Activated CD4-positive, alpha-beta T cell treated with anti-CD3 and anti-CD28 coated beads, Interleukin-2, amount 50 U/mL, for 16 hours (primary cell): Measurements from ENCODE around the gene RBBP4.
"Not testable (repeated sequence)": the region's sequence is repeated elsewhere in the genome, so short reads cannot be mapped to it uniquely, and the experiment has no call there.

Experiments
- DNase-seq: peaks from one replicate; pipeline ENCODE4 v3.0.0-alpha.2; 2020

The RBBP4 gene

GRCh38 chr1:32642292-32642827, 8.6 kb upstream of the RBBP4 start:
- not testable (repeated sequence) for DNase-seq

GRCh38 chr1:32644426-32644825, 6.6 kb upstream of the RBBP4 start:
- no peak for DNase-seq

GRCh38 chr1:32647308-32648134, 3.5 kb upstream of the RBBP4 start:
- peak; percentile 49 for DNase-seq

GRCh38 chr1:32650248-32650751, 708 bp upstream of the RBBP4 start, which contains the start of gene ZBTB8OS:
Gene ZBTB8OS (minus strand): TSS chr1:32650550. CDS start chr1:32650529, 21 bp downstream.
- DNase-seq = peak; percentile 94

DNA sequence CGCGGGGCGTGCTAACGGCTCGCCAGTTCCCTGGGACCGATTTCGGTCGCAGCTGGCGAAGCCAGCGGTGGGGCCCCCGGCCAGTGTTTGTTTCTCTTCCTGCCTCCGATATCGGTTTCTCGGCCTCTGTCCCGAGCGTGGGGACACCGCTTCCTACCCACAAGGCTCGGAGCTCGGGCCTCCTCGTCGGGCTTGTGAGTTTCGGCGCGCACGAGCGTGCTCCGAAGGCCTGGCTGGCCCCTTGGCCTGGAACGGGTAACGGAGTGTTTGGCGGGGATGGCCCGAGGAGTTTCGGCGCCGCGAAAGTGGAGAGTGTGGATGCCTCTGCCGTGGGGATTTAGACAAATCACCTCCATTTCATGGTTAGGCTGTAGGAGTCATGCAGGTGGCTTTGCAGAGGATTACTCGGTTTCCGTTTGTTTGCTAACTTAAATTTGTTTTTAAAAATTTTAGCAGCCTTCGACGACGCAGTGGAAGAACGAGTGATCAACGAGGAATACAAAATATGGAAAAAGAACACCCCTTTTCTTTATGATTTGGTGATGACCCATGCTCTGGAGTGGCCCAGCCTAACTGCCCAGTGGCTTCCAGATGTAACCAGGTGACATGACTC, 559 bp downstream of the RBBP4 start:
- DNase-seq = no peak

DNA sequence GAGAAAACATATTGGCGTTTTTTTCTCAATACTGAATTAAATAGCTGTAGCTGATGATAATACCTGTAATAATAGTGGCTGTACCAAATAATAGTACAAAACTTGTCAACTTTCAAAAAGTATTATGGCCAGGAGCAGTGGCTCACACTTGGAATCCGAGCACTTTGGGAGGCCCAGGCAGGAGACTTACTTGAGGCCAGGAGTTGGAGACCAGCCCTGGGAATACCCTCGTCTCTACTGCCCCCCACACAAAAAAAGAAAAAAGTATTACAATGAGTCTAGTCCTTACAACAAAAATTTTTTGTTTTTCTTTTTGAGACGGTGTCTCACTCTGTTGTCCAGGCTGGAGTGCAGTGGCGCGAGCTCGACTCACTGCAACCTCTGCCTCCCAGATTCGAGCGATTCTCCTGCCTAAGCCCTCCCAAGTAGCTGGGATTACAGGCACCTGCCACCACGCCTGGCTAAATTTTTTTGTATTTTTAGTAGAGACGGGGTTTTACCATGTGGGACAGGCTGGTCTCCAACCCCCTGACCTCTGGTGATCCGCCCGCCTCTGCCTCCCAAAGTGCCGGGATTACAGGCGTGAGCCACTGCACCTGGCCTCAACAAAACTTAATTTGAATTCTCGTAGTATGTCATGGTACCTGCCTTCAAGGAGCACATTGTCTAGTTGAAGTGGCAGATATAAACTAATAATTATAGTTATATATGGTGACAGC, 1.4 kb downstream of the RBBP4 start:
- DNase-seq = no peak

GRCh38 chr1:32659581-32659980, 8.6 kb downstream of the RBBP4 start:
- DNase-seq = no peak

- no peak for DNase-seq
Observed at GRCh38 chr1:32665915-32666314, 14.9 kb downstream of the RBBP4 start.

GRCh38 chr1:32666901-32667566, 16.0 kb downstream of the RBBP4 start:
- no peak for DNase-seq

GRCh38 chr1:32668716-32669115, 17.7 kb downstream of the RBBP4 start:
- DNase-seq = not testable (repeated sequence)

DNA sequence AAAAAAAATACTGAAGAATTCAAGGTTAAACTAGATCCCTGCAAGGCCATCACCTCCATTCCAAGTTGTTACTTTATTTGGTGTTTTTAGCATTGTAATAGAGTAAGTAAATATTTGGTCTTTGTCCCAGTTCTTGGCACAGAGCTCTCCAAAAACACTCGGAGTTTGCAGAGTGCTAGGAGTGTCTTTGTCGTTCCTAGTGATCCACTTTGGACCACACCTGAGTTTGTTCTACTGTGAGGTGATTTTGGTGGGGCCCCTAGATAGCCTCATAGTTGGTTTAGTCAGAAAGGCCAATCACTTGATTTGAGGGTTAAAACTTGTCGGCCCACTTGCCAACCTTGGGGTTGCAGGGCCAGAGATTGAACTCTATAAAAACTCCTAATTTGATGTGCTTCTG, 25.9 kb downstream of the RBBP4 start:
- no peak for DNase-seq

GRCh38 chr1:32679993-32680392, 29.0 kb downstream of the RBBP4 start:
- not testable (repeated sequence) for DNase-seq

DNA sequence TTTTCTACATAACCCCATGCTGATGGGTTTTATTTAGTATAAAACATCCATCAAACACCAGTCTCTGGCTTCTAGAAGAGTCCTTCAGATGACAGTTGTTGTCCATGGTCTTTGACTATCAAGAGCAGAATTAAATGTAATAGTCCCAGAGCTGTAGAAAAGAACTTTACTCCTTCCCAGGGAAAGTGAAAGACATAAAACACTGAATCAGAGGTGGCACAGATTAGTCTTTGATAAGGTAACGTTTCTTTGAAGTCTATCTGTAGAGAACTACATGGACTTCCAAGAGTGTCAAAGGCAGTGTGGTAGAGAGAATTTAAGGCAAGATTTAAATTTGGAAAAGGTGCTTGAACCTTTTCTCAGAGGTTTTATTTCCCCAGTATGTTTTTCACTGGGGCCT, 29.6 kb downstream of the RBBP4 start:
- no peak for DNase-seq

- DNase-seq = no peak
Observed at GRCh38 chr1:32681509-32681908, 30.5 kb downstream of the RBBP4 start.

DNA sequence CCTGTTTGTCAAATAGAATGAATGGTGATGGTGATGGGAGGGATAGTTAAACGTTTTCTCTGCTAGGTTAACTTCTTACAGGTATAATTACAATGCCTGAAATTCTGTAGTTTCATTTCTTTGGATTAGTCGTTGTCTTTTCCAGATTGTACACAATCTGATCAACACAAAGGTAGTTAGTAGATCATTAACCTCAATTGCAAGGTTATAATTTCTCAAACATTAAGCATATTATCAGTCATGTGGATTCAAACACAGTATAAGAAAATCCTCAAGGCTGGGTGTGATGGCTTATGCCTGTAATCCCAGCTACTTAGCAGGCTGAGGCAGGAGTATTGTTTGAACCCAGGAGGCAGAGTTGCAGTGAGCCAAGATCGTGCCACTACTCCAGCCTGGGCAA, 31.0 kb downstream of the RBBP4 start:
- no peak for DNase-seq

DNA sequence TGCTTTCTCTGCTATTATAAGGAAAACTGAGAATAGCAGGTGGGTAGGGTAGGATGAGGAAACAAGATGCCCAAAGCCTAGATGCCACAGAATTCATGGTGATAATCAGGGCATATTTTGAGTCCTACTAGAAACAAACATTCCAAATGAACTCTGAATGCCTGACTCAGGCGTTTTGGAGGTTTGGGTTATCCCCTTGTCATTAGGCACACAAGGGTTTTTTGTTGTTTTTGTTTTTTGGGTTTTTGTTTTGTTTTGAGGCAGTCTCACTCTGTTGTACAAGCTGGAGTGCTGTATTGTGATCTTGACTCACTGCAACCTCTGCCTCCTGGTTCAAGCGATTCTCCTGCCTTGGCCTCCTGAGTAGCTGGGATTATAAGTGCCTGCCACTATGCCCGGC, 32.4 kb downstream of the RBBP4 start:
- DNase-seq = no peak

DNA sequence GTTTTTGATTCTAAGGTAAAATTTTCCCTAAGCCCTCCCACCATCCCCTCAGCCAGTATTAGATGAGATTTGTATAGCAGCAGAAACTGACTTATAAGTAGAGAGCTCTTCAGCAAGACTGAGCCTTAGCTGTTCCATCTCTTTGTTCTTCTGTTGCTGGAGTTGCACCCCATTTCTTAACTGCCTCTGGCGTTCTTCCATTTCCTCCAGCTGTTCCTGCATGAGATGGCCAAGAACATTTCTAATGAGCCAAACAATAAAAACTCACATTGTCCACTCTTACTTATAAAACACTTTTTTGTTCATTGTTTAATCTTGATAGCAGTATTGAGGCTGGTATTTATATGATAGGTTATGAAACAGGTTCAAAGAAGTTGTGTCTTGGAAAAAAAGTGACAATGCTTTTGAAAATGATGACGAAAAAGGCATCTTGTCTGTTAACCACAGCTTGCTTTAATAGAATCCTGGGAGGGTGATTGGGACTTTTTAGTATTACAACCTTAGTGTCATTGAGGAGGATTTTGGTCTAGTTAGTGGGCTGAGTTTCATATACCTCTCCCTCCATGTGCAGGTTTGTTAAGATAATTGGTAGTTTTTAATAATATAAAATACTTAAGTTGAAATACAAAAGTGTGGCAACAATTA, 33.3 kb downstream of the RBBP4 start:
- no peak for DNase-seq

DNA sequence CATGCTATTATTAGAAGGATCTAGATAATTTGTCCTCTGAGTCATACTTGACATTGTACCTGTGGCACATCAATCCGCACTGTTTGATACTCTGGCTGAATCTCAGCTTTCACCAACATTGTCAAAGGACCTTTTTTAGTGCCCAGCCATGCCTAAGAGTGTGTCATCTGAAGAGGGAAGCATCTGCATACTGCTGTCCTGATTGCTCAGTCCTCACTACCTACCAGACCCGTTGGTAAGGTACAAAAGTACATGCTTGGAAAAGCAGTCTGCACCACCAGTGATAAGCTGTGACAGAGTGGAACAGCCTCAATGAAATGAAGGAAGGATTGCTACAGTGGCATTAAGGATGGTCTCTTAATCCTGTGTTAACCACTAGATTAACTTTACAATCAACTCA, 34.5 kb downstream of the RBBP4 start:
- DNase-seq = no peak

GRCh38 chr1:32686387-32686786, 35.4 kb downstream of the RBBP4 start:
- no peak for DNase-seq

DNA sequence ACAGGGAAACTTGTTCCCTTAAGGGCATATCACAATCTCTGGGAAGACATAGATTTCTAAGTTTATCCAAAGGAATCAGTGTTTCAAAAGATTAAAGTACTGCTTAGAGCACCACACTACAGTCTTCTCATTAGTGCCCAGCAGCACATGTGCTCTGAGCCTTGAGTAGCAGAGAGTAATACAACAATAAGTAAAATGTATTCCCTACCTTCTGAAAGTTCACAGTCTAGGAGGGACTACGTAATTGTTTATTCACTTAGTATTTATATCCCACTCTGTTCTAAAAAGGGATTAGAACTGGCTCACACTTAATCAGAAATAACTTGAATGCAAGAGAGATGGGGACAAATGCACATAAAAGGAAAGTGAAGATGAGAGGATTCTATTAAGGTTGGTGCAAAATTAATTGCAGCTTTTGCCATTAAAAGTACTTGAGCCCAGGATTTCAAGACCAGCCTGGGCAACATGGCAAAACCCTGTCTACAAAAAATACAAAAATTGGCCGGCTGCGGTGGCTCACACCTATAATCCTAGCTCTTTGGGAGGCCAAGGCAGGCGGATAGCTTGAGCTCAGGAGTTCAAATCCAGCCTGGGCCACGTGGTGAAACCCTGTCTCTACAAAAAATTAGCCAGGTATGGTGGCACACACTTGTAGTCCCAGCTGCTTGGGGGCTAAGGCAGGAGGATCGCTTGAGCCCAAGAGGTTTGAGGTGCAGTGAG, 42.6 kb downstream of the RBBP4 start:
- DNase-seq = no peak

- no peak for DNase-seq
Observed at GRCh38 chr1:32695098-32695904, 44.3 kb downstream of the RBBP4 start.
